HEK293 (cell line): Measurements from ENCODE around the gene BIN2.

Source experiments
- CTCF ChIA-PET: fragments of 350-600 bp; formaldehyde crosslinking; extraction: SDS; loops from one replicate; lab custom pipeline; 2021; ENCODE audit warnings: antibody characterized with exemption; lab: Yijun Ruan, JAX
- POLR2A ChIA-PET: fragments of 300-600 bp; formaldehyde crosslinking; extraction: SDS; loops from one replicate; lab custom pipeline; 2020; ENCODE audit warnings: antibody characterized with exemption, inconsistent platforms; lab: Yijun Ruan, JAX
- H3K27ac ChIP-seq: fragments of 200-500 bp; sonication (Bioruptor generic); 2 replicates; pipeline ENCODE4 v1.5.1; 2014; ENCODE audit warnings: low read depth, low read length, control low read depth, inconsistent platforms; ENCODE audit errors: extremely low read depth
- H3K36me3 ChIP-seq, 2 experiments: fragments of 200-500 bp in 1 of 2; sonication (Bioruptor generic) in 1 of 2; 1 replicate in 1 of 2; 2 replicates in 1 of 2; pipeline ENCODE4 v1.5.1; 2014 to 2017; ENCODE audit warnings: inconsistent platforms in 2 of 2, low read length in 2 of 2; ENCODE audit not compliant: control insufficient read depth in 2 of 2, insufficient read depth in 1 of 2
- H3K4me1 ChIP-seq: fragments of 200-500 bp; sonication (Bioruptor generic); 2 replicates; pipeline ENCODE4 v1.5.1; 2014; ENCODE audit warnings: mild to moderate bottlenecking, low read length, inconsistent platforms; ENCODE audit not compliant: control insufficient read depth, insufficient read depth
- H3K4me3 ChIP-seq: 2 replicates; pipeline ENCODE4 v1.5.1; 2011; ENCODE audit warnings: low read depth, mild to moderate bottlenecking, control low read depth, low read length, moderate library complexity
- H3K9me3 ChIP-seq: fragments of 200-500 bp; sonication (Bioruptor generic); 2 replicates; pipeline ENCODE4 v1.5.1; 2014; ENCODE audit warnings: low read depth, low read length, inconsistent platforms; ENCODE audit not compliant: control insufficient read depth, insufficient read depth
- FEZF1 ChIP-seq: fragments of 450-650 bp; formaldehyde crosslinking; IDR thresholded peaks from 2 replicates; pipeline ENCODE4 v1.5.1; 2016; ENCODE audit warnings: missing biosample characterization, missing genetic modification characterization
- KLF8 ChIP-seq: fragments of 450-650 bp; formaldehyde crosslinking; IDR thresholded peaks from 2 replicates; pipeline ENCODE4 v1.5.1; 2016; ENCODE audit warnings: missing biosample characterization, missing genetic modification characterization
- OVOL3 ChIP-seq: fragments of 450-650 bp; formaldehyde crosslinking; IDR thresholded peaks from 2 replicates; pipeline ENCODE4 v1.5.1; 2016; ENCODE audit warnings: missing biosample characterization, missing genetic modification characterization
- REPIN1 ChIP-seq: fragments of 450-650 bp; formaldehyde crosslinking; IDR thresholded peaks from 2 replicates; pipeline ENCODE4 v1.5.1; 2017; ENCODE audit warnings: missing biosample characterization, missing genetic modification characterization, low read depth
- SCRT1 ChIP-seq: fragments of 450-650 bp; formaldehyde crosslinking; IDR thresholded peaks from 2 replicates; pipeline ENCODE4 v1.5.1; 2016; ENCODE audit warnings: missing biosample characterization, missing genetic modification characterization, borderline replicate concordance
- SCRT2 ChIP-seq: fragments of 450-650 bp; formaldehyde crosslinking; IDR thresholded peaks from 2 replicates; pipeline ENCODE4 v1.5.1; 2016; ENCODE audit warnings: missing biosample characterization, missing genetic modification characterization
- SP2 ChIP-seq: fragments of 450-650 bp; formaldehyde crosslinking; IDR thresholded peaks from 2 replicates; pipeline ENCODE4 v1.5.1; 2016; ENCODE audit warnings: missing biosample characterization, missing genetic modification characterization
- SP7 ChIP-seq: fragments of 450-650 bp; formaldehyde crosslinking; IDR thresholded peaks from 2 replicates; pipeline ENCODE4 v1.5.1; 2016; ENCODE audit warnings: missing biosample characterization, missing genetic modification characterization
- TRIM28 ChIP-seq: IDR thresholded peaks from 2 replicates; pipeline ENCODE4 v1.6.1; 2011; ENCODE audit warnings: low read length, control low read depth, borderline replicate concordance
- ZBTB17 ChIP-seq: fragments of 450-650 bp; formaldehyde crosslinking; IDR thresholded peaks from 2 replicates; pipeline ENCODE4 v1.5.1; 2016; ENCODE audit warnings: missing biosample characterization, missing genetic modification characterization
- ZIC2 ChIP-seq: fragments of 450-650 bp; formaldehyde crosslinking; IDR thresholded peaks from 2 replicates; pipeline ENCODE4 v1.5.1; 2016; ENCODE audit warnings: missing biosample characterization, missing genetic modification characterization
- ZNF121 ChIP-seq: fragments of 450-650 bp; formaldehyde crosslinking; IDR thresholded peaks from 2 replicates; pipeline ENCODE4 v1.5.1; 2016; ENCODE audit warnings: missing biosample characterization, missing genetic modification characterization
- ZNF18 ChIP-seq: fragments of 450-650 bp; formaldehyde crosslinking; IDR thresholded peaks from 2 replicates; pipeline ENCODE4 v1.5.1; 2016; ENCODE audit warnings: missing biosample characterization, missing genetic modification characterization
- ZNF184 ChIP-seq: fragments of 450-650 bp; IDR thresholded peaks from 2 replicates; pipeline ENCODE4 v1.5.1; 2018; ENCODE audit warnings: missing biosample characterization, mild to moderate bottlenecking, missing genetic modification characterization
- ZNF24 ChIP-seq: fragments of 450-650 bp; formaldehyde crosslinking; IDR thresholded peaks from 2 replicates; pipeline ENCODE4 v1.5.1; 2016; ENCODE audit warnings: missing biosample characterization, missing genetic modification characterization
- ZNF26 ChIP-seq: fragments of 450-650 bp; formaldehyde crosslinking; IDR thresholded peaks from 2 replicates; pipeline ENCODE4 v1.5.1; 2016; ENCODE audit warnings: missing biosample characterization, missing genetic modification characterization
- ZNF274 ChIP-seq, 2 experiments: fragments of 200-500 bp in 1 of 2; fragments of 450-650 bp in 1 of 2; sonication (Bioruptor generic) in 1 of 2; formaldehyde crosslinking in 1 of 2; IDR thresholded peaks; 2 replicates each; pipeline versions ENCODE4 v1.5.1 to v1.6.1; 2014 to 2016; ENCODE audit warnings: borderline replicate concordance in 1 of 2, inconsistent platforms in 1 of 2, low read length in 1 of 2, missing biosample characterization in 1 of 2, missing genetic modification characterization in 1 of 2
- ZNF280C ChIP-seq: fragments of 450-650 bp; formaldehyde crosslinking; IDR thresholded peaks from 2 replicates; pipeline ENCODE4 v1.5.1; 2016; ENCODE audit warnings: missing biosample characterization, missing genetic modification characterization
- ZNF362 ChIP-seq: fragments of 450-650 bp; formaldehyde crosslinking; IDR thresholded peaks from 2 replicates; pipeline ENCODE4 v1.5.1; 2016; ENCODE audit warnings: missing biosample characterization, missing genetic modification characterization
- ZNF366 ChIP-seq: fragments of 450-650 bp; formaldehyde crosslinking; conservative IDR thresholded peaks from 2 replicates; pipeline ENCODE4 v1.5.1; 2016; ENCODE audit warnings: missing biosample characterization, missing genetic modification characterization
- ZNF394 ChIP-seq: fragments of 450-650 bp; formaldehyde crosslinking; IDR thresholded peaks from 2 replicates; pipeline ENCODE4 v1.5.1; 2016; ENCODE audit warnings: missing biosample characterization, missing genetic modification characterization, mild to moderate bottlenecking, moderate library complexity, borderline replicate concordance
- ZNF488 ChIP-seq: fragments of 450-650 bp; formaldehyde crosslinking; IDR thresholded peaks from 2 replicates; pipeline ENCODE4 v1.5.1; 2016; ENCODE audit warnings: missing biosample characterization, missing genetic modification characterization
- ZNF501 ChIP-seq: fragments of 450-650 bp; formaldehyde crosslinking; IDR thresholded peaks from 2 replicates; pipeline ENCODE4 v1.5.1; 2016; ENCODE audit warnings: missing biosample characterization, missing genetic modification characterization
- ZNF513 ChIP-seq: fragments of 450-650 bp; IDR thresholded peaks from 2 replicates; pipeline ENCODE4 v1.5.1; 2018; ENCODE audit warnings: missing biosample characterization, missing genetic modification characterization
- ZNF530 ChIP-seq: fragments of 450-650 bp; formaldehyde crosslinking; IDR thresholded peaks from 2 replicates; pipeline ENCODE4 v1.5.1; 2016; ENCODE audit warnings: low read depth, missing biosample characterization, missing genetic modification characterization
- ZNF544 ChIP-seq: fragments of 450-650 bp; formaldehyde crosslinking; IDR thresholded peaks from 2 replicates; pipeline ENCODE4 v1.5.0; 2017; ENCODE audit warnings: missing biosample characterization, missing genetic modification characterization
- ZNF626 ChIP-seq: fragments of 450-650 bp; sonication (Bioruptor Pico); formaldehyde crosslinking; IDR thresholded peaks from 2 replicates; pipeline ENCODE4 v1.5.1; 2018; ENCODE audit warnings: missing biosample characterization, missing genetic modification characterization, inconsistent platforms
- ZNF707 ChIP-seq: fragments of 450-650 bp; formaldehyde crosslinking; IDR thresholded peaks from 2 replicates; pipeline ENCODE4 v1.5.1; 2016; ENCODE audit warnings: missing biosample characterization, missing genetic modification characterization
- ZNF792 ChIP-seq: fragments of 450-650 bp; formaldehyde crosslinking; IDR thresholded peaks from 2 replicates; pipeline ENCODE4 v1.5.1; 2016; ENCODE audit warnings: missing biosample characterization, missing genetic modification characterization
- ZNF830 ChIP-seq: fragments of 450-650 bp; IDR thresholded peaks from 2 replicates; pipeline ENCODE4 v1.5.0; 2018; ENCODE audit warnings: missing biosample characterization, missing genetic modification characterization, low read depth, mild to moderate bottlenecking, moderate library complexity
- ZSCAN30 ChIP-seq: fragments of 450-650 bp; IDR thresholded peaks from 2 replicates; pipeline ENCODE4 v1.5.1; 2018; ENCODE audit warnings: missing biosample characterization, mild to moderate bottlenecking, missing genetic modification characterization, moderate library complexity

Gene BIN2

GRCh38 chr12:51238037-51238509, 85.9 kb downstream of the BIN2 start:
- H3K4me1 ChIP-seq = peaks cover 4% of the 10 kb centered on the region; the same call in 1 of the 2 replicates
- no peaks in the 10 kb centered on the region for H3K9me3 ChIP-seq
- H3K4me3 ChIP-seq = peak overlapping the region; percentile 48
- peak overlapping the region; percentile 53 for H3K27ac ChIP-seq
- ChIA-PET POLR2A (interaction anchor here (0.6 to 1.9 kb wide), 15 partner anchors 8 to 1192 kb away, joined by 3 to 36 read pairs (median 4); partner anchors contain the start of genes CSRNP2, GPD1 and POU6F1), CTCF (interaction anchor here (0.7 to 1.7 kb wide), 6 partner anchors 15 to 917 kb away, joined by 3 to 5 read pairs (median 3); partner anchors contain the start of gene POU6F1)
- H3K36me3 ChIP-seq = peaks cover 16 to 32% of the 10 kb centered on the region in 2 experiments
- TF ChIP-seq ZIC2 (tag by site-specific recombination) = no peak
- no peak for TF ChIP-seq ZNF530 (tag by site-specific recombination)
- TF ChIP-seq ZNF544 (tag by site-specific recombination) = no peak
- TF ChIP-seq ZSCAN30 (tag by site-specific recombination) = no peak
- no peak for TF ChIP-seq ZNF26 (tag by site-specific recombination)
- no peak for TF ChIP-seq ZNF501
- TF ChIP-seq TRIM28 = no peak
- no peak for TF ChIP-seq ZNF184 (tag by site-specific recombination)
- no peak for TF ChIP-seq FEZF1
- TF ChIP-seq SP2 = no peak
- TF ChIP-seq ZNF488 (tag by site-specific recombination) = no peak
- TF ChIP-seq ZNF18 (tag by site-specific recombination) = no peak
- peak; percentile 95 for TF ChIP-seq SCRT1 (tag by site-specific recombination)
- no peak for TF ChIP-seq ZBTB17 (tag by site-specific recombination)
- TF ChIP-seq ZNF626 (tag by site-specific recombination) = no peak
- no peak for TF ChIP-seq ZNF513 (tag by site-specific recombination)
- no peak for TF ChIP-seq ZNF362 (tag by site-specific recombination)
- TF ChIP-seq SP7 = no peak
- TF ChIP-seq ZNF830 (tag by site-specific recombination) = no peak
- TF ChIP-seq ZNF121 (tag by site-specific recombination) = 0 out of 2 replicates have a peak, but pooled peaks have one; percentile 34
- no peak for TF ChIP-seq ZNF707
- TF ChIP-seq ZNF792 (tag by site-specific recombination) = no peak
- TF ChIP-seq ZNF274 (IDR thresholded peaks at IDR 0.05; ENCODE audit: low read length) = no peak
- no peak for TF ChIP-seq ZNF274 (tag by site-specific recombination; IDR thresholded peaks at IDR 0.05; ENCODE audit: borderline replicate concordance)
- TF ChIP-seq KLF8 = no peak
- TF ChIP-seq ZNF24 (tag by site-specific recombination) = no peak
- no peak for TF ChIP-seq ZNF366
- TF ChIP-seq SCRT2 = peak; percentile 98
- no peak for TF ChIP-seq ZNF280C
- TF ChIP-seq ZNF394 (tag by site-specific recombination) = no peak
- TF ChIP-seq REPIN1 (tag by site-specific recombination) = no peak
- no peak for TF ChIP-seq OVOL3 (tag by site-specific recombination)
